HG02885 (cell line): ENCODE results near the gene MPP1.

ENCODE experiments used
- ATAC-seq: cut with Tn5 transposase; IDR thresholded peaks from one replicate; pipeline ENCODE4 v1.9.1; 2021; ENCODE audit warnings: mild to moderate bottlenecking; ENCODE audit not compliant: unreplicated experiment, poor library complexity

MPP1 gene

GRCh38 chrX:154815274-154815818 lies 10.1 kb upstream of the MPP1 start:
- no peak for ATAC-seq

GRCh38 chrX:154813801-154814200 lies 8.5 kb upstream of the MPP1 start:
- no peak for ATAC-seq

GRCh38 chrX:154812341-154813101 lies 7.2 kb upstream of the MPP1 start:
- ATAC-seq: no peak

- ATAC-seq: no peak
These were observed 4.8 kb upstream of the MPP1 start for GRCh38 chrX:154809939-154810665.

GRCh38 chrX:154806837-154807501 lies 1.7 kb upstream of the MPP1 start:
- ATAC-seq: no peak

GRCh38 chrX:154805696-154806091 lies 409 bp upstream of the MPP1 start:
- no peak for ATAC-seq

GRCh38 chrX:154804261-154804956 lies 876 bp downstream of the MPP1 start:
- no peak for ATAC-seq

GRCh38 chrX:154802947-154803346 lies 2.3 kb downstream of the MPP1 start:
- no peak for ATAC-seq

- ATAC-seq: no peak
These were observed 4.6 kb downstream of the MPP1 start for GRCh38 chrX:154800478-154801210.

GRCh38 chrX:154799556-154800348 lies 5.5 kb downstream of the MPP1 start:
- no peak for ATAC-seq

- ATAC-seq: no peak
These were observed 8.3 kb downstream of the MPP1 start for GRCh38 chrX:154797006-154797405.

GRCh38 chrX:154795016-154795415 lies 10.3 kb downstream of the MPP1 start:
- no peak for ATAC-seq

GRCh38 chrX:154793084-154793795 lies 12.0 kb downstream of the MPP1 start:
- no peak for ATAC-seq

GRCh38 chrX:154791939-154792338 lies 13.3 kb downstream of the MPP1 start:
- no peak for ATAC-seq

- ATAC-seq: no peak
These were observed 13.8 kb downstream of the MPP1 start for GRCh38 chrX:154791467-154791866.

- no peak for ATAC-seq
These were observed 19.6 kb downstream of the MPP1 start for GRCh38 chrX:154785716-154786115.

GRCh38 chrX:154784149-154784995 lies 20.9 kb downstream of the MPP1 start:
- ATAC-seq: no peak
